GM18907 (cell line): ENCODE results near the gene DYNLT2.
"Not testable (repeated sequence)": the region's sequence is repeated elsewhere in the genome, so short reads cannot be mapped to it uniquely, and the experiment has no call there.

ENCODE experiments used
- ATAC-seq: cut with Tn5 transposase; IDR thresholded peaks from one replicate; pipeline ENCODE4 v1.9.1; 2021; ENCODE audit warnings: mild to moderate bottlenecking, moderate library complexity; ENCODE audit not compliant: unreplicated experiment

Gene DYNLT2

DNA sequence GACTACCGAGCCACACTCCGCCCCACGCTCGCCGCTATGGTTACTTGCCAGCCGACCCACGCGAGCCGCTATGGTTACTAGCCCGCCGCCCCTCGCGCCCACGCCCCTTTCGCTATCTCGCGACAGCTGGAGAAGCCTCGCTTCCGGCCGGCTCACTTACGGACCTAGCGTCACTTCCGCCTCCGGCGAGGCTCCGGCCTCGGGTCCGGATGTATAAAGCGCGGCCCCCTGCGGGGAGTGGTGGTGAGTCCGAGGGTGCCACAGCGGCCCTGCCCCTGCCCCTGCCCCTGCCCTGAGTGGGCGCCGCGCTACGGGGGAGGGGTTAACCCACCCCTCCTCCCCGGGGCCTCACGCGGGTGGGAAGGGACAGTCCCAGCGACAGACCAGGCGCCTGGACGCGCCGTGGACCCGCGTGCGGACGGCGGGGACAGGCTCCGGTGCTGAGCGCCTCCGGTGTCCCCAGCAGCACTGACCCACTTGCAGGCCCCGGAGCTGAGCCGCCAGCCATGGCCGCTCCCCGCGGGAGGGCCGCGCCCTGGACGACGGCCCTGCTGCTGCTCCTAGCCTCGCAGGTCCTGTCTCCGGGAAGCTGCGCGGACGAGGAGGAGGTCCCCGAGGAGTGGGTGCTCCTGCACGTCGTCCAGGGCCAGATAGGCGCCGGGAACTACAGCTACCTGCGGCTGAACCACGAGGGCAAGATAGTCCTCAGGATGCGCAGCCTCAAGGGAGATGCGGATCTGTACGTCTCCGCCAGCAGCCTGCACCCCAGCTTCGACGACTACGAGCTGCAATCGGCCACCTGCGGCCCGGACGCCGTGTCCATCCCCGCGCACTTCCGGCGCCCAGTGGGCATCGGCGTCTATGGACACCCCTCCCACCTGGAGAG lies 49.2 kb downstream of the DYNLT2 start, which contains the start of the genes C6orf120 and WDR27:
TSS of gene C6orf120 (plus strand) at position 173 of the 886 bp plus-strand sequence. CDS start at position 507, 334 bp downstream.
TSS of gene WDR27 (minus strand) at position 76 of the 886 bp plus-strand sequence. CDS start 13,024 bp downstream, outside the sequence.
- ATAC-seq: peak; percentile 97

DNA sequence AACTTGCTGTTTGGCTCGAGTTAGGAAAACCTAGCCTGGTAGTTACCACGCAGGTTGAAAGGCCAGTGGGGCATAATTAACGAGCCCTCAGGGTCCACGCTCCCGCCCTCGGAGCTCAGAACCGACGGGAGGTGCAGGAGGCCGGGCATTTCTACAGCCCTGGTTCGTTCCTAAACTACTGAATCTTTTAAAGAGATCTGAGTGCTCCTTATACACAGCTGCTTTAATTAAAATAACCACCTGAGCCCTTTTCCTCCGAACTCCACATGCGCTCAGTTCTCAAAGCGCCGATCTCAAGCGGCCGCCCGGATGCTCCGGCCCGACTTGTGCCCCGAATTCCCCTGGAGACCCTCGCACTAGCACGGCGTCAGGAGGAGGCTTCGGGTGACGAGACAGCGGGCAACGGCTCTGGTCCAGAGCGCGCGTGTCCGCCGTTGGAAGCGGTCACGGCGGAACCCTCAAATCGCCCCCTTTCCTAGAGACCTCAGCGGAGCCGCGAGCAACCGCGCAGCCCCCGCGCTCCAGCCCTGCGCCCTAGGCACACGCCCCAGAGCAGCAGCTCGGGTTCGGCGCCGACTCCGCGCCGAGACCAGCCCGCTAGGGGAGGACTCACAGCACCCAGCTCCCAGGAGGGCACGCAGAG lies 49.9 kb downstream of the DYNLT2 start:
- peak; percentile 22 for ATAC-seq

DNA sequence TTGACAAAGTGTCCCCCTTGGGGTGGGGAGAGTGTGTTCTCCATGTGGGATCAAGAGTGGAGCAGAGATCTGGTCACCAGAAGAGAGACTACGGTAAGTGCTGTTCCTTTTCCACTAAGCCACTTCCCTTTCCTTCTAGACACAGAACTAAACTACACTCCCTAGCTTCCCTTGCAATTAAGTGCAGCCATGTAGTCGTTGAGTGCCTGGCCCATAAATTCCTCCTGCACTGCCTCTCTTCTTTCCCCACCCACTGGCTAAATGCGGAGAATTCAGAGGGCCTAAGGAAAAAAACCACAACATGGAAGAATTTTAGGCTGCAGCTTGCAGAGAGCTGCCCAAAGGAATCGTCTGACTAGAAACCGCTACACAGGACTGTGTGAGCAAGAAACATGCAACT lies 51.1 kb downstream of the DYNLT2 start:
- no peak for ATAC-seq

DNA sequence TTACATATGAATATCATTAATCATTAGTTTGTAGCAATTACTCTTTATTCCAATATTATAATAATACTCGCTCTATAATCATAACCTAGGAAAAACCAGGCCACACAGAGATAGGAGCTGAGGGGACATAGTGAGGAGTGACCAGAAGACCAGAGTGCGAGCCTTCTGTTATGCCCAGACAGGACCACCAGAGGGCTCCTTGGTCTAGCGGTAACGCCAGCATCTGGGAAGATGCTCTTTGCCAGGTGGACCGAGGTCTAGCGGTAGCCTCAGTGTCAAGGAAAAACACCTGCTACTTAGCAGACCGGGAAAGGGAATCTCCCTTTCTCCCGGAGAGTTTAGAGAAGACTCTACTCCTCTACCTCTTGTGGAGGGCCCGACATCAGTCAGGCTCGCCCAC lies 54.3 kb downstream of the DYNLT2 start:
- not testable (repeated sequence) for ATAC-seq

GRCh38 chr6:169695131-169695530 lies 56.2 kb downstream of the DYNLT2 start:
- no peak for ATAC-seq

GRCh38 chr6:169692516-169692915 lies 58.9 kb downstream of the DYNLT2 start:
- ATAC-seq: no peak

GRCh38 chr6:169691260-169691659 lies 60.1 kb downstream of the DYNLT2 start:
- no peak for ATAC-seq
